ENCODE results near the gene CNTN4.

DNA sequence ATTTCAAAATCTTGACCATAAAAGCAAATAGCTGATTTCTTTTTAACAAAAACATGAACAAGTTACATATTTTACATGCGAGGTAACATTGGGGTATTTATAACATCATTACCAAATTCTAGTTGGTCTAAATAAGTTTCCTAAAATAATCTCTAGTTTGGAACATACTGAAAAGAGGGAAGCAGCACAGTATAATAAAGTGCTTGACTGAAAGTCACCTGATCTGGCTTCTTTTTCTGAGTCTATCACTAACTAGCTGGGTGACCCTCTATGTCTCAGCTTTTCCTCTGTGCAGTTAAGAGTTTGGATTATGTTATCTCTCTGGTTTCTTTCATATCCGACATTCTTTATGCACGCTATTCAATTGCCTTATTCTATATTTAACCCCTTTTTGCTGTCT lies 19.8 kb upstream of the CNTN4 start:
- no peak for TF ChIP-seq EZH2phosphoT487 (IDR thresholded peaks at IDR 0.05)
- TF ChIP-seq, protein P1, sequence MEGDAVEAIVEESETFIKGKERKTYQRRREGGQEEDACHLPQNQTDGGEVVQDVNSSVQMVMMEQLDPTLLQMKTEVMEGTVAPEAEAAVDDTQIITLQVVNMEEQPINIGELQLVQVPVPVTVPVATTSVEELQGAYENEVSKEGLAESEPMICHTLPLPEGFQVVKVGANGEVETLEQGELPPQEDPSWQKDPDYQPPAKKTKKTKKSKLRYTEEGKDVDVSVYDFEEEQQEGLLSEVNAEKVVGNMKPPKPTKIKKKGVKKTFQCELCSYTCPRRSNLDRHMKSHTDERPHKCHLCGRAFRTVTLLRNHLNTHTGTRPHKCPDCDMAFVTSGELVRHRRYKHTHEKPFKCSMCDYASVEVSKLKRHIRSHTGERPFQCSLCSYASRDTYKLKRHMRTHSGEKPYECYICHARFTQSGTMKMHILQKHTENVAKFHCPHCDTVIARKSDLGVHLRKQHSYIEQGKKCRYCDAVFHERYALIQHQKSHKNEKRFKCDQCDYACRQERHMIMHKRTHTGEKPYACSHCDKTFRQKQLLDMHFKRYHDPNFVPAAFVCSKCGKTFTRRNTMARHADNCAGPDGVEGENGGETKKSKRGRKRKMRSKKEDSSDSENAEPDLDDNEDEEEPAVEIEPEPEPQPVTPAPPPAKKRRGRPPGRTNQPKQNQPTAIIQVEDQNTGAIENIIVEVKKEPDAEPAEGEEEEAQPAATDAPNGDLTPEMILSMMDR (IDR thresholded peaks at IDR 0.05) = no peak
